ENCODE measurements around the gene GLIPR1.

The GLIPR1 gene

GRCh38 chr12:75503459-75503858 lies 22.9 kb downstream of the GLIPR1 start:
- no peak for TF ChIP-seq CTCF (IDR thresholded peaks at IDR 0.05; ENCODE audit: low read depth, low read length)
- no peak for DNase-seq (ENCODE audit: low read depth in 2 of 2)

GRCh38 chr12:75503866-75504265 lies 23.3 kb downstream of the GLIPR1 start:
- H3K4me3 ChIP-seq (replicated peaks in 1 of 2; ENCODE audit: low read depth in 2 of 2, low read length in 2 of 2), result no peak overlapping the region
- TF ChIP-seq CTCF (IDR thresholded peaks at IDR 0.05; ENCODE audit: low read depth, low read length), result no peak
- DNase-seq (ENCODE audit: low read depth in 2 of 2), result no peak

More at GRCh38 chr12:75503459-75503858, 22.9 kb downstream of the GLIPR1 start:
- H3K4me3 ChIP-seq (replicated peaks in 1 of 2; ENCODE audit: low read depth in 2 of 2, low read length in 2 of 2), result no peak overlapping the region

- no peak overlapping the region for H3K4me3 ChIP-seq (replicated peaks in 1 of 2; ENCODE audit: low read depth in 2 of 2, low read length in 2 of 2)
- peak; percentile 62 to 66 for DNase-seq (ENCODE audit: low read depth in 2 of 2)
- TF ChIP-seq CTCF (IDR thresholded peaks at IDR 0.05; ENCODE audit: low read depth, low read length), result peak; percentile 59
These were observed 25.3 kb downstream of the GLIPR1 start for GRCh38 chr12:75505706-75506312.

- no peak overlapping the region for H3K4me3 ChIP-seq (replicated peaks in 1 of 2; ENCODE audit: low read depth in 2 of 2, low read length in 2 of 2)
- TF ChIP-seq CTCF (IDR thresholded peaks at IDR 0.05; ENCODE audit: low read depth, low read length), result no peak
- DNase-seq (ENCODE audit: low read depth in 2 of 2), result no peak
These were observed 26.5 kb downstream of the GLIPR1 start for GRCh38 chr12:75507086-75507485.

GRCh38 chr12:75508159-75508558 lies 27.6 kb downstream of the GLIPR1 start:
- DNase-seq (ENCODE audit: low read depth in 2 of 2), result peak in 1 of 2 donors; percentile 24
- TF ChIP-seq CTCF (IDR thresholded peaks at IDR 0.05; ENCODE audit: low read depth, low read length), result no peak
- no peak overlapping the region for H3K4me3 ChIP-seq (replicated peaks in 1 of 2; ENCODE audit: low read depth in 2 of 2, low read length in 2 of 2)

- H3K4me3 ChIP-seq (replicated peaks in 1 of 2; ENCODE audit: low read depth in 2 of 2, low read length in 2 of 2), result no peak overlapping the region
- TF ChIP-seq CTCF (IDR thresholded peaks at IDR 0.05; ENCODE audit: low read depth, low read length), result no peak
These were observed 29.1 kb downstream of the GLIPR1 start for GRCh38 chr12:75509621-75510020.

More at GRCh38 chr12:75509621-75510020, 29.1 kb downstream of the GLIPR1 start:
- DNase-seq (ENCODE audit: low read depth in 2 of 2), result no peak

All from cardiac fibroblast (primary cell).